CD4-positive, CD25-positive, alpha-beta regulatory T cell (primary cell): ENCODE data around the gene EXOC6B. TPM values are rescaled to one million over a fixed set of nuclear protein-coding genes. Genes with fewer than 3 reads are reported as not detected.

ENCODE experiments used
- ATAC-seq, 2 donors: fragments of 150-1000 bp; cut with Tn5 transposase; one replicate each; pipeline ENCODE4 v1.10.0; 2021; ENCODE audit warnings: low read depth in 2 of 2, moderate number of reproducible peaks in 2 of 2, moderate library complexity in 1 of 2
- DNase-seq, 3 donors: peaks; one replicate each; pipeline versions ENCODE4 v3.0.0 to v3.0.0-alpha.2; 2012 to 2022; ENCODE audit warnings: mixed read lengths in 1 of 3
- H3K27ac ChIP-seq: one replicate; pipeline ENCODE4 v1.7.0; 2013; ENCODE audit warnings: mild to moderate bottlenecking, low read length; ENCODE audit not compliant: insufficient read depth, poor library complexity, severe bottlenecking
- H3K27me3 ChIP-seq: one replicate; pipeline ENCODE4 v1.7.0; 2013; ENCODE audit warnings: low read length; ENCODE audit not compliant: control insufficient read depth, insufficient read depth
- H3K36me3 ChIP-seq: one replicate; pipeline ENCODE4 v1.7.0; 2013; ENCODE audit warnings: mild to moderate bottlenecking, low read length, moderate library complexity; ENCODE audit not compliant: control insufficient read depth, insufficient read depth
- H3K4me1 ChIP-seq: 2 replicates; pipeline ENCODE4 v1.7.0; 2013; ENCODE audit warnings: mild to moderate bottlenecking, low read length; ENCODE audit not compliant: insufficient read depth, control insufficient read depth, poor library complexity, severe bottlenecking
- H3K4me3 ChIP-seq: one replicate; pipeline ENCODE4 v1.7.0; 2013; ENCODE audit warnings: low read depth, mild to moderate bottlenecking, low read length, moderate library complexity
- H3K9me3 ChIP-seq, 2 experiments: 1 replicate in 1 of 2; 2 replicates in 1 of 2; pipeline ENCODE4 v1.7.0; 2013; ENCODE audit warnings: low read length in 2 of 2, mild to moderate bottlenecking in 1 of 2, moderate library complexity in 1 of 2; ENCODE audit not compliant: control insufficient read depth in 2 of 2
- H3K27ac Mint-ChIP-seq, 3 donors: one replicate each; pipeline ENCODE4 v1.8.0; 2020 to 2022; ENCODE audit warnings: mild to moderate bottlenecking in 3 of 3, mixed read lengths in 3 of 3, moderate library complexity in 2 of 3
- H3K27me3 Mint-ChIP-seq: one replicate; pipeline ENCODE4 v1.8.0; 2022; ENCODE audit warnings: mild to moderate bottlenecking, mixed read lengths
- H3K36me3 Mint-ChIP-seq: one replicate; pipeline ENCODE4 v1.8.0; 2020; ENCODE audit warnings: mixed read lengths
- H3K4me1 Mint-ChIP-seq, 4 donors: one replicate each; pipeline ENCODE4 v1.8.0; 2020 to 2022; ENCODE audit warnings: mixed read lengths in 4 of 4, mild to moderate bottlenecking in 1 of 4
- H3K4me3 Mint-ChIP-seq, 4 donors: one replicate each; pipeline ENCODE4 v1.8.0; 2020 to 2022; ENCODE audit warnings: mild to moderate bottlenecking in 4 of 4, mixed read lengths in 4 of 4, moderate library complexity in 3 of 4
- H3K9me3 Mint-ChIP-seq, 7 donors: one replicate each; pipeline ENCODE4 v1.8.0; 2020 to 2022; ENCODE audit warnings: mixed read lengths in 7 of 7, mild to moderate bottlenecking in 3 of 7, moderate library complexity in 2 of 7
- polyA plus RNA-seq, 4 donors: library from polyadenylated mRNA; unstranded; fragments of 300-500 nt; fragmentation: Illumina TruSeq; gene quantifications; one replicate each; pipeline ENCODE4 v1.2.3, GENCODE V29; 2021
- total RNA-seq: library from RNA; stranded (reverse); gene quantifications from one replicate; pipeline ENCODE4 v1.2.3, GENCODE V29; 2022

Gene EXOC6B
- total and polyA plus RNA-seq, 5 donors from 2014 or later = 1.5 to 20.8 (median 2.1) TPM

GRCh38 chr2:72581560-72582181, 244.2 kb downstream of the EXOC6B start:
- no peaks in the 10 kb centered on the region for H3K27me3 ChIP-seq
- DNase-seq (no peak), ATAC-seq (no peak)
- no peaks in the 10 kb centered on the region for H3K36me3 Mint-ChIP-seq
- no peaks in the 10 kb centered on the region for H3K9me3 ChIP-seq
- H3K27ac ChIP-seq = no peak overlapping the region
- H3K4me1 Mint-ChIP-seq = peaks cover 0 to 6% (median 2%) of the 10 kb centered on the region in 4 donors
- H3K4me3 ChIP-seq = no peak overlapping the region
- peaks cover 5% of the 10 kb centered on the region for H3K27me3 Mint-ChIP-seq
- H3K4me3 Mint-ChIP-seq = no peak overlapping the region
- H3K9me3 Mint-ChIP-seq = no peaks in the 10 kb centered on the region
- no peaks in the 10 kb centered on the region for H3K36me3 ChIP-seq
- no peaks in the 10 kb centered on the region for H3K4me1 ChIP-seq
- no peak overlapping the region for H3K27ac Mint-ChIP-seq

- Mint-ChIP-seq H3K27me3 (peaks cover 5% of the 10 kb centered on the region), H3K4me1 (peaks cover 0 to 6% (median 0%) of the 10 kb centered on the region in 4 donors), H3K9me3 (no peaks in the 10 kb centered on the region), H3K4me3 (no peak overlapping the region), H3K36me3 (no peaks in the 10 kb centered on the region), H3K27ac (no peak overlapping the region)
- Histone ChIP-seq H3K27me3 (no peaks in the 10 kb centered on the region), H3K4me1 (no peaks in the 10 kb centered on the region), H3K4me3 (no peak overlapping the region), H3K36me3 (no peaks in the 10 kb centered on the region), H3K27ac (no peak overlapping the region), H3K9me3 (no peaks in the 10 kb centered on the region)
- no peak for ATAC-seq
- peak in 2 of 3 donors; percentile 36 to 46 for DNase-seq
Measured at GRCh38 chr2:72579591-72580180, 246.1 kb downstream of the EXOC6B start.

- Histone ChIP-seq H3K27ac (no peak overlapping the region), H3K27me3 (no peaks in the 10 kb centered on the region), H3K9me3 (no peaks in the 10 kb centered on the region), H3K36me3 (no peaks in the 10 kb centered on the region), H3K4me1 (no peaks in the 10 kb centered on the region), H3K4me3 (no peak overlapping the region)
- Mint-ChIP-seq H3K4me1 (peaks cover 0 to 6% (median 0%) of the 10 kb centered on the region in 4 donors), H3K9me3 (no peaks in the 10 kb centered on the region), H3K4me3 (no peak overlapping the region), H3K36me3 (peaks cover 3% of the 10 kb centered on the region), H3K27me3 (peaks cover 5% of the 10 kb centered on the region), H3K27ac (no peak overlapping the region)
- no peak for DNase-seq
- ATAC-seq = no peak
Measured at GRCh38 chr2:72576861-72577260, 249.0 kb downstream of the EXOC6B start.

DNA sequence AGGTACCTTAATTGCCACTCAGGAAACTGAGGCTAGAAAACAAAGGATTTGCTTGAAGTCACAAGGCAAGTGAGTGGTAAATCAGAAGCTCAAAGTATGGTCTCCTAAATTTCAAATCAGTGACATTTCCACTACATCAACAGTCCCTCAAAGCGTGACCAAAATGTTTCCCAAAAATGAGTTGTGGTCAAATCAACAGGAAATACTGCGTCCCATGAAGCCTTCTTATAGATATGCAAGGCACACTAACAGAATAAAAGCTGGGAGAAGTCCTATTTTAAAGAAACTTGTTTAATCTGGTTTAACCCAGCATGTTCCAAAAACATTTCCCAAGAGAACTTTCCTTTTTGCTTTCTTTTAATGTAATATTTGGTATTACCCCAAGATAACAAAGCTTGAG, 249.4 kb downstream of the EXOC6B start:
- Mint-ChIP-seq H3K36me3 (peaks cover 3% of the 10 kb centered on the region), H3K27ac (no peak overlapping the region), H3K9me3 (no peaks in the 10 kb centered on the region), H3K4me3 (no peak overlapping the region), H3K27me3 (peaks cover 5% of the 10 kb centered on the region), H3K4me1 (peaks cover 0 to 6% (median 0%) of the 10 kb centered on the region in 4 donors)
- no peak overlapping the region for H3K27ac ChIP-seq
- no peaks in the 10 kb centered on the region for H3K36me3 ChIP-seq
- no peaks in the 10 kb centered on the region for H3K9me3 ChIP-seq
- H3K4me1 ChIP-seq = no peaks in the 10 kb centered on the region
- H3K27me3 ChIP-seq = no peaks in the 10 kb centered on the region
- DNase-seq (no peak), ATAC-seq (no peak)
- no peak overlapping the region for H3K4me3 ChIP-seq

DNA sequence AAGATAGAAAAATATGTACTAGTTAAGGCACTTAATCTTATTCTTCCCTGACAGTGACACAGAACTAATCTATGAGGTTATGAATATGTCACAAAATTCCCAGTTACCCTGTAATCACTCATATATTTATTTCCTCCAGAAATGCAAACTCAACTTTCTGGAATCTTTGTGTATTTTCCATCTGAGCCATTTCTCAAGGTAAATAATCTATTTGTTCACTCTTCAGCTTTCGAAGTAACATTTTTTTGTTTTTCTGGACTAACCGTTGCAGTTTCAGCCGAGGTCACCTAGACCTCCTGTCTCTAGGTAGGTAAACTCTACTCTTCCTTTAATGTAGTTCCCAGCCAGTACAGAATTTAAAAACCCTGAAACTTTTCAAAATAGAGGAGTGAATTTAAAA, 250.9 kb downstream of the EXOC6B start:
- no peak for DNase-seq
- Mint-ChIP-seq H3K4me1 (peaks cover 0 to 6% (median 0%) of the 10 kb centered on the region in 4 donors), H3K27me3 (peaks cover 5% of the 10 kb centered on the region), H3K27ac (no peak overlapping the region), H3K4me3 (no peak overlapping the region), H3K36me3 (peaks cover 3% of the 10 kb centered on the region), H3K9me3 (no peaks in the 10 kb centered on the region)
- ATAC-seq = no peak
- H3K4me1 ChIP-seq = no peaks in the 10 kb centered on the region
- H3K9me3 ChIP-seq = no peaks in the 10 kb centered on the region
- no peaks in the 10 kb centered on the region for H3K27me3 ChIP-seq
- no peaks in the 10 kb centered on the region for H3K36me3 ChIP-seq
- no peak overlapping the region for H3K4me3 ChIP-seq
- H3K27ac ChIP-seq = no peak overlapping the region

DNA sequence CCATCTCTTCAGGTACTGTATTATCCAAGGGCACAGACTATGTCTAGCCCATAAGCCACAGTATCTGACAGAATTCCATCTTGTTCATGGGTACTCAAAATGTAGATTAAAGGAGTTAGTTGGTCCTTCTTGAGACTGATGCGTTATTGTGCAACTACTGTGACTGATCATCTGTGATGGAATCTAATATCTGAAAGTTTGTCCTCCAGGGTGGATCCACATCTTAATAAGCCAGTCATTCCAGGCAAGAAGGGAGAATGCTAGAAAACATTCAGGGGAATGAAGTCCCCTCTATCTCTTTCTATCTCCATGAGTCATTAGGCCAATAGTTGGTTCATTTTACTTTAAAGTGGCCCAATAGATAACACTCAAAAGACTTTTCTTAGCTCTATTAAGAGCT, 252.6 kb downstream of the EXOC6B start:
- H3K27me3 ChIP-seq = no peaks in the 10 kb centered on the region
- H3K36me3 ChIP-seq = no peaks in the 10 kb centered on the region
- H3K4me3 Mint-ChIP-seq = no peak overlapping the region
- H3K9me3 ChIP-seq = no peaks in the 10 kb centered on the region
- peaks cover 3% of the 10 kb centered on the region for H3K36me3 Mint-ChIP-seq
- DNase-seq (no peak), ATAC-seq (no peak)
- no peak overlapping the region for H3K27ac ChIP-seq
- no peaks in the 10 kb centered on the region for H3K9me3 Mint-ChIP-seq
- H3K4me1 ChIP-seq = no peaks in the 10 kb centered on the region
- no peak overlapping the region for H3K27ac Mint-ChIP-seq
- H3K4me1 Mint-ChIP-seq = peaks cover 0 to 2% (median 0%) of the 10 kb centered on the region in 4 donors
- H3K4me3 ChIP-seq = no peak overlapping the region
- peaks cover 1% of the 10 kb centered on the region for H3K27me3 Mint-ChIP-seq

DNA sequence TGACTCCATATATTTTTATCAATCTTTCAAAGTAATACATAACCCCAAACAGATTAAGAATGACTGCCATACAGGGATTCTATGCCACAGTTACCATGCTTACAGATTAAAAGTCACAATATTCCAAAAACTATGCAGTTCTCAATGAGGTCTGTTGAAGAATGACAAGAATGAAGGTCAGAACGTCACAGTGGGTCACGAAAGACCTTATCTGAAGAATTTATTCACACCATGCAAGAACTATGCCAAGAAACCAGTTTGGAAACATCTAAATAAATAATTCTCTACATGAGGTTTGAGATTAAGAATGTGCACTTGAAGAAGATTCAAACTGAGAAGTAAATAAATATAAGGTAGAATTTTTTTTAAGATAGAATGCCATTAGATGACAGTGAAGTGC, 253.3 kb downstream of the EXOC6B start:
- Histone ChIP-seq H3K36me3 (no peaks in the 10 kb centered on the region), H3K27me3 (no peaks in the 10 kb centered on the region), H3K9me3 (no peaks in the 10 kb centered on the region), H3K27ac (no peak overlapping the region), H3K4me3 (no peak overlapping the region), H3K4me1 (no peaks in the 10 kb centered on the region)
- Mint-ChIP-seq H3K4me1 (peaks cover 0 to 2% (median 0%) of the 10 kb centered on the region in 4 donors), H3K27ac (no peak overlapping the region), H3K4me3 (no peak overlapping the region), H3K27me3 (no peaks in the 10 kb centered on the region), H3K9me3 (no peaks in the 10 kb centered on the region), H3K36me3 (peaks cover 3% of the 10 kb centered on the region)
- no peak for DNase-seq
- ATAC-seq = no peak

GRCh38 chr2:72570413-72570812, 255.4 kb downstream of the EXOC6B start:
- H3K9me3 Mint-ChIP-seq = no peaks in the 10 kb centered on the region
- Histone ChIP-seq H3K27ac (no peak overlapping the region), H3K36me3 (no peaks in the 10 kb centered on the region), H3K4me3 (no peak overlapping the region), H3K4me1 (no peaks in the 10 kb centered on the region), H3K27me3 (no peaks in the 10 kb centered on the region), H3K9me3 (no peaks in the 10 kb centered on the region)
- H3K4me1 Mint-ChIP-seq = peaks cover 0 to 2% (median 0%) of the 10 kb centered on the region in 4 donors
- H3K36me3 Mint-ChIP-seq = peaks cover 3% of the 10 kb centered on the region
- ATAC-seq = no peak
- no peak for DNase-seq
- H3K4me3 Mint-ChIP-seq = no peak overlapping the region
- no peaks in the 10 kb centered on the region for H3K27me3 Mint-ChIP-seq
- no peak overlapping the region for H3K27ac Mint-ChIP-seq
